HepG2 (cell line): ENCODE measurements around the gene NOL8. TPM values are rescaled to one million over a fixed set of nuclear protein-coding genes. Genes with fewer than 3 reads are reported as not detected.

ENCODE experiments used
- AHR ChIP-seq: IDR thresholded peaks from 2 replicates; pipeline ENCODE4 v1.6.1; 2018; ENCODE audit warnings: missing genetic modification reagents, missing compliant biosample characterization
- ARNT2 ChIP-seq: sonication (generic); formaldehyde crosslinking; IDR thresholded peaks from 2 replicates; pipeline ENCODE4 v1.8.0; 2022; ENCODE audit warnings: mild to moderate bottlenecking, low read depth, missing genetic modification reagents, moderate library complexity
- ARNTL ChIP-seq: sonication (generic); formaldehyde crosslinking; IDR thresholded peaks from 2 replicates; pipeline ENCODE4 v1.4.0; 2020; ENCODE audit warnings: mild to moderate bottlenecking, missing genetic modification reagents
- ASH2L ChIP-seq: fragments of 300-600, 200-600 bp; sonication (generic); IDR thresholded peaks from 2 replicates; pipeline ENCODE4 v1.7.0; 2017; ENCODE audit warnings: low read depth, mild to moderate bottlenecking, moderate library complexity, mixed read lengths, low read length; ENCODE audit not compliant: insufficient read length
- FOXJ3 ChIP-seq: sonication (generic); formaldehyde crosslinking; IDR thresholded peaks from 2 replicates; pipeline ENCODE4 v1.4.0; 2020; ENCODE audit warnings: missing genetic modification reagents, mild to moderate bottlenecking, borderline replicate concordance
- GMEB1 ChIP-seq: sonication (generic); formaldehyde crosslinking; IDR thresholded peaks from 2 replicates; pipeline ENCODE4 v1.5.1; 2020; ENCODE audit warnings: missing genetic modification reagents, mild to moderate bottlenecking, borderline replicate concordance
- KMT2B ChIP-seq: IDR thresholded peaks from 2 replicates; pipeline ENCODE4 v1.6.1; 2016; ENCODE audit warnings: missing genetic modification reagents, missing compliant biosample characterization
- MATR3 ChIP-seq: sonication (generic); formaldehyde crosslinking; IDR thresholded peaks from 2 replicates; pipeline ENCODE4 v1.4.0; 2020; ENCODE audit warnings: missing genetic modification reagents
- REPIN1 ChIP-seq: sonication (generic); formaldehyde crosslinking; IDR thresholded peaks from 2 replicates; pipeline ENCODE4 v1.8.0; 2022; ENCODE audit warnings: missing genetic modification reagents, low read depth, mild to moderate bottlenecking, borderline replicate concordance
- TEAD2 ChIP-seq: sonication (generic); formaldehyde crosslinking; IDR thresholded peaks from 2 replicates; pipeline ENCODE4 v1.9.0; 2021; ENCODE audit warnings: missing genetic modification reagents
- ZFP82 ChIP-seq: sonication (generic); formaldehyde crosslinking; IDR thresholded peaks from 2 replicates; pipeline ENCODE4 v1.5.1; 2020; ENCODE audit warnings: mild to moderate bottlenecking, missing genetic modification reagents, borderline replicate concordance
- ZNF143 ChIP-seq: sonication (generic); formaldehyde crosslinking; IDR thresholded peaks from 2 replicates; pipeline ENCODE4 v1.4.0; 2020; ENCODE audit warnings: missing genetic modification reagents
- ZNF232 ChIP-seq: sonication (generic); formaldehyde crosslinking; IDR thresholded peaks from 2 replicates; pipeline ENCODE4 v1.4.0; 2020; ENCODE audit warnings: missing genetic modification reagents, borderline replicate concordance
- ZNF253 ChIP-seq: sonication (generic); formaldehyde crosslinking; IDR thresholded peaks from 2 replicates; pipeline ENCODE4 v1.8.0; 2022; ENCODE audit warnings: mild to moderate bottlenecking, missing genetic modification reagents, borderline replicate concordance
- ZNF263 ChIP-seq: sonication (generic); formaldehyde crosslinking; IDR thresholded peaks from 2 replicates; pipeline ENCODE4 v1.4.0; 2020; ENCODE audit warnings: missing genetic modification reagents
- ZNF562 ChIP-seq: sonication (generic); formaldehyde crosslinking; IDR thresholded peaks from 2 replicates; pipeline ENCODE4 v1.8.0; 2022; ENCODE audit warnings: missing genetic modification reagents, borderline replicate concordance
- ZNF660 ChIP-seq: sonication (generic); formaldehyde crosslinking; IDR thresholded peaks from 2 replicates; pipeline ENCODE4 v1.5.1; 2020; ENCODE audit warnings: mild to moderate bottlenecking, low read depth, missing genetic modification reagents, borderline replicate concordance
- ZNF703 ChIP-seq: sonication (generic); formaldehyde crosslinking; IDR thresholded peaks from 2 replicates; pipeline ENCODE4 v1.5.1; 2020; ENCODE audit warnings: missing genetic modification reagents, mild to moderate bottlenecking, moderate library complexity, borderline replicate concordance
- ZNF747 ChIP-seq: sonication (generic); formaldehyde crosslinking; IDR thresholded peaks from 2 replicates; pipeline ENCODE4 v1.8.1; 2023; ENCODE audit warnings: missing genetic modification reagents, mild to moderate bottlenecking, borderline replicate concordance
- ZNF777 ChIP-seq: sonication (generic); formaldehyde crosslinking; IDR thresholded peaks from 2 replicates; pipeline ENCODE4 v1.4.0; 2020; ENCODE audit warnings: missing genetic modification reagents
- polyA plus RNA-seq, 8 experiments: library from polyadenylated mRNA; depleted of rRNA in 3 of 8; stranded (reverse) in 7 of 8; unstranded in 1 of 8; fragments of >200 nt; fragmentation: Illumina TruSeq in 4 of 8; extraction: Trizol in 4 of 8; gene quantifications; 2 replicates each; pipeline versions ENCODE4 v1.2.1 to v1.2.3, GENCODE V29; 2011 to 2016; ENCODE audit warnings: low read depth in 4 of 8, missing spikeins in 1 of 8, mixed read lengths in 1 of 8; ENCODE audit not compliant: insufficient read depth in 1 of 8
- total RNA-seq, 5 experiments: library from RNA; depleted of rRNA; stranded (reverse); fragments of >200 nt; fragmentation: Illumina TruSeq; extraction: Trizol; gene quantifications; 2 replicates each; pipeline ENCODE4 v1.2.3, GENCODE V29; 2016; ENCODE audit warnings: low read depth in 1 of 5
- TF ChIP-seq, protein P1 (sequence below): IDR thresholded peaks from 2 replicates; pipeline ENCODE4 v1.6.1; 2016; ENCODE audit warnings: control low read depth
- TF ChIP-seq, protein P2 (sequence below): sonication (generic); formaldehyde crosslinking; IDR thresholded peaks from 2 replicates; pipeline ENCODE4 v1.8.1; 2023; ENCODE audit warnings: mild to moderate bottlenecking, inconsistent platforms, moderate library complexity, missing genetic modification reagents, borderline replicate concordance
- TF ChIP-seq, protein P3 (sequence below): sonication (generic); formaldehyde crosslinking; IDR thresholded peaks from 2 replicates; pipeline ENCODE4 v1.4.0; 2020; ENCODE audit warnings: missing genetic modification reagents
- TF ChIP-seq, protein P4 (sequence below): sonication (generic); formaldehyde crosslinking; IDR thresholded peaks from 2 replicates; pipeline ENCODE4 v1.8.0; 2022; ENCODE audit warnings: missing genetic modification reagents, low read depth, mild to moderate bottlenecking, borderline replicate concordance

Gene NOL8
- total and polyA plus RNA-seq, 2 of the 13 experiments (the other 11 are each of a cell fraction or from before 2014, with no cell fraction given) = 12.8 to 36.3 TPM

DNA sequence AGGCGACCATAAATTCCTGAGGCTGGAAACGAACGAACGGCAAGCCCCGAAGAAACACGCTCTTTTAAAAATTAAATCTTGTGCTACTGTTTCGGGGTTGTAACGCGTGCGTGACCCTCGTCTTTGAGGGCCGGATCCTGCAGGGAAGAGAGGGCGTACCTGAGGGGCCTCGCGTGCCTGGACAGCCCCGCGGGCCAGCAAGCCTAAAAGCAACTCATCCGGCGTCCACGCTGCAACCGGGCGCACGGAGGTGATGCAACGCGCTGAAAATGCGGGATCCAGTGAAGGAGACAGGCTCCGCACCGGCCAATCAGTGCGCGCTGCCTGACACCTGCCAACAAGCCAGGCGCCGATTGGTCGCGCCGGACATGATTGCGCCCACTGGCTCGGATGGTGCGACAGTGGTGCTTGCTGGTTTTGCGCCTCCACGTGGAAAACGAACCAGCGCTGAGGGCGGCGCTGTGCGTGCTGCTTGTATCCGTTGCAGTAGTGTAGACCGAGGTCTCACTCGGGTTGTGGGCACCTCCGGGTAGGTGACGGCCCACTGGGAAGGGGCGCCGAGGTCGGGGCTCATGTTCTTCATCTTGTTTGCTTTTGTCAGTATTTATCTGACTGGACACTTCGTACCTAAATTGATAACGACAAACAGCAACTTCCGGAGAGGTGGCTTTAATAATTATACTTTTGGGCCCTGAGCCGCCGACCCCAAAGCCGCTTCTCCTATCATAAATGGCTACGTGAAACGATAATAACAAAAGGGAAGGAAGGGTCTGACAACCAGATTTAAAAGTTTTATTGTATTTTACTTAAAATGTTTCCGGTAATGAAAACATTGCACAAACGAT lies 31.5 kb downstream of the NOL8 start, which contains the start of gene IARS1 (continued):
- TF ChIP-seq, protein P1, sequence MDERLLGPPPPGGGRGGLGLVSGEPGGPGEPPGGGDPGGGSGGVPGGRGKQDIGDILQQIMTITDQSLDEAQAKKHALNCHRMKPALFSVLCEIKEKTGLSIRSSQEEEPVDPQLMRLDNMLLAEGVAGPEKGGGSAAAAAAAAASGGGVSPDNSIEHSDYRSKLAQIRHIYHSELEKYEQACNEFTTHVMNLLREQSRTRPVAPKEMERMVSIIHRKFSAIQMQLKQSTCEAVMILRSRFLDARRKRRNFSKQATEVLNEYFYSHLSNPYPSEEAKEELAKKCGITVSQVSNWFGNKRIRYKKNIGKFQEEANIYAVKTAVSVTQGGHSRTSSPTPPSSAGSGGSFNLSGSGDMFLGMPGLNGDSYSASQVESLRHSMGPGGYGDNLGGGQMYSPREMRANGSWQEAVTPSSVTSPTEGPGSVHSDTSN (CRISPR knock-in tag) = no peak
- no peak for TF ChIP-seq ZNF660
- TF ChIP-seq ZFP82 (CRISPR knock-in tag) = no peak; the same call in 1 of the 2 replicates
- peak; percentile 68 for TF ChIP-seq ZNF777 (CRISPR knock-in tag)
- TF ChIP-seq, protein P2, sequence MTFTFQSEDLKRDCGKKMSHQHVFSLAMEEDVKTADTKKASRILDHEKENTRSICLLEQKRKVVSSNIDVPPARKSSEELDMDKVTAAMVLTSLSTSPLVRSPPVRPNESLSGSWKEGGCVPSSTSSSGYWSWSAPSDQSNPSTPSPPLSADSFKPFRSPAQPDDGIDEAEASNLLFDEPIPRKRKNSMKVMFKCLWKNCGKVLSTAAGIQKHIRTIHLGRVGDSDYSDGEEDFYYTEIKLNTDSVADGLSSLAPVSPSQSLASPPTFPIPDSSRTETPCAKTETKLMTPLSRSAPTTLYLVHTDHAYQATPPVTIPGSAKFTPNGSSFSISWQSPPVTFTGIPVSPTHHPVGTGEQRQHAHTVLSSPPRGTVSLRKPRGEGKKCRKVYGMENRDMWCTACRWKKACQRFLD (CRISPR knock-in tag) = peak; percentile 75
- TF ChIP-seq ASH2L = peak; percentile 97
- TF ChIP-seq, protein P3, sequence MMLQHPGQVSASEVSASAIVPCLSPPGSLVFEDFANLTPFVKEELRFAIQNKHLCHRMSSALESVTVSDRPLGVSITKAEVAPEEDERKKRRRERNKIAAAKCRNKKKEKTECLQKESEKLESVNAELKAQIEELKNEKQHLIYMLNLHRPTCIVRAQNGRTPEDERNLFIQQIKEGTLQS (CRISPR knock-in tag) = peak; percentile 98
- TF ChIP-seq GMEB1 (CRISPR knock-in tag) = peak; percentile 95
- TF ChIP-seq TEAD2 (CRISPR knock-in tag) = peak; percentile 67; the same call in 1 of the 2 replicates
- TF ChIP-seq ZNF703 (CRISPR knock-in tag) = 0 out of 2 replicates have a peak, but pooled peaks have one; percentile 68
- TF ChIP-seq ZNF232 = peak; percentile 72
- TF ChIP-seq ARNT2 (CRISPR knock-in tag) = peak; percentile 94
- TF ChIP-seq FOXJ3 (CRISPR knock-in tag) = peak; percentile 84
- TF ChIP-seq ZNF253 (CRISPR knock-in tag) = no peak; the same call in 1 of the 2 replicates
- TF ChIP-seq ZNF143 = peak; percentile 76
- TF ChIP-seq AHR (CRISPR knock-in tag) = 0 out of 2 replicates have a peak, but pooled peaks have one; percentile 85
- TF ChIP-seq, protein P4, sequence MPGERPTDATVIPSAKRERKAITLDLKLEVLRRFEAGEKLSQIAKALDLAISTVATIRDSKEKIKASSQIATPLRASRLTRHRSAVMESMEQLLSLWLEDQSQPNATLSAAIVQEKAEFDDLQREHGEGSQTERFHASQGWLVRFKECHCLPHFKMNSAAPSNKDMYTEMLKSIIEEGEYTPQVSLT (CRISPR knock-in tag) = 0 out of 2 replicates have a peak, but pooled peaks have one; percentile 84
- TF ChIP-seq ZNF562 (CRISPR knock-in tag) = peak; percentile 51; the same call in 1 of the 2 replicates
- TF ChIP-seq MATR3 (CRISPR knock-in tag) = no peak
- TF ChIP-seq KMT2B (CRISPR knock-in tag) = peak; percentile 97
- TF ChIP-seq REPIN1 (CRISPR knock-in tag) = peak; percentile 99
- peak; percentile 76; the same call in 1 of the 2 replicates for TF ChIP-seq ZNF263
- TF ChIP-seq ZNF747 = no peak; the same call in 1 of the 2 replicates
- peak; percentile 89 for TF ChIP-seq ARNTL (CRISPR knock-in tag)
